CD4-positive, alpha-beta T cell treated with Interleukin-15 for 1 hour (primary cell): Measurements from ENCODE around the gene ITCH.

ENCODE experiments used
- DNase-seq: peaks from one replicate; pipeline ENCODE4 v3.0.0-alpha.2; 2020

The ITCH gene

DNA sequence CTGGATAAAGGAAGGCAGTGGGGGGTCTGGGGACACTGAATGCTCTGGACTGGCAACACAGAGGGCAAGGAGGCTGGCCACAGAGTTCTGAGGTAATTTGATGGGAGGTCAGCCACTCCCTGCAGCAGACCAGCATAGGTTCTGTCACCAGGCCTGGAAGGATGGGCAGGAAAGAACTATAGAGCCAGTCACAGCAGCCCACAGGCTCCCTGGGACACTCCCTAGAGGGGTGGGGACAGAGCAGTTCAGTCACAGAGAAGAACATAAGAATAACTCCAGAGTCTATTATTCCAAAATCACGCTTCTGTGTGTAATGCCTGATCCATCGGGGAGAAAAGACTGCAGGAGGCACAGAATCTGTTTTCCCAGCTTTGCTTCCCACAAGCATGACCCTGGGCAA, 172.8 kb downstream of the ITCH start:
- DNase-seq = no peak

DNA sequence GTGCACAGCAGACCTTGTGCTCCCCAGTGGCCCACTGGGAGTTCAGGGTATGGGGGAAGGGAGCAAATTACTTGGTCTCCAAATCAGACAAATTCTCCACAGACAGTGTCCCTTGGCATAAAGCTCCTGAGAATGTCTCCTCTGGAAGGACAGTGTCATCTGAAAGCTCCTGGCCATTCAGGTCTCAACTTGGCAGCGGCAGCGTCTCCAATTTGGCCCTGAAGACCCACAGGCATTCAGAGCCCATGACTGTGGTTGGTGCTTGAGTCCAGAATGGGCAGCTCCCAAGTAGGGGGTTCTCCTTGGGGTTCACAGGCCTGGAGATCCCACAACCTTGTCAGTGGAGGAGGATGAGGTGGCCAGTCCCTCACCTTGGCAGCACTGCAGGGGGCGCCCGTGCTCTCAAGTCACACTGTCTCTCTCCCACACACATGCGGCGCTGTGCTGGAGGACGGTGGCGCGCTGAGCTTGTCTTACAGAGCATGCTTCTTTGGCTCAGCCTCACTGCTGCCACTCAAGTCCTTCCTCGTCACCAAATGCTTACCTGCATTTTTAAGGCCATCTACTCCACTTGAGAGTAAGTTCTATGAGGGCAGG, 173.8 kb downstream of the ITCH start:
- no peak for DNase-seq

DNA sequence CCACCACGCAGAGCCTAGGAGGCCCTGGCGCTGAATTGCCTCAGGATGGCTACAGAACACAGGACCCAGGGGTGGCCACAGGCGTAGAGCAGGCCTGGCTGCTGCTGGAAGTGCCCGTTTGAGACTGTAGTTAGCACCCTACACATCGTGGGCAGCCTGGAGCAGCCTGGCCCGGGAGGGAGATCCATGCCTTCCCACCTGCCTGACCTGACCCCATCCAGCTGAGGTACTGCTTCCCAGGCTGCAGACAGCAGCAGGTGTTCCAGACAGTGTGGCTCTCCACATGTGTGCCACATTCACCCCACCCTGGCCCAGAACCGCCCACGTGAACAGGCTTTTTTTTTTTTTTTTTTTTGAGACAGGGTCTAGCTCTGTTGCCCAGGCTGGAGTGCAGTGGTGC, 174.6 kb downstream of the ITCH start:
- DNase-seq = no peak

DNA sequence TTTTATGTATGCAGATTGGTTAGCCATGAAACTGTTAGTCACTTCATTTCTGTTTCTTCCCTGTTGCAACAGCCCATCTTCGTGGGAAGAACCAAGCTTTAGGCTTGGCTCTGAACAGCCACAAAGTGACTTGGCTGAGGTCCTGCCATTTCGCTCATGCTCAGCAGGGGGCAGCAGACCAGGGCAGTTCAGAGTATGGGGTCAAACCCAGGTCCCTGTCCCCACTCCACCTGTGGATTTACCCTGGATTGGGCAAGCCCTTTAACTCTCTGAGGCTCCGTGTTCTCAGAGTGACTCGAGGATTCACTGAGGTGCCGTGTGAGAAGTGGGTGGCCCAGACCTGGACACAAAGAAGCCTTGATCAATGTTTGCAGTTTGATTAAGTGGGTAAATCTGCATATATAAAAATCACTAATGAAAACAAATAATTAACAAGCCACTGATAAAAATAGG, 175.6 kb downstream of the ITCH start:
- DNase-seq = peak; percentile 41

DNA sequence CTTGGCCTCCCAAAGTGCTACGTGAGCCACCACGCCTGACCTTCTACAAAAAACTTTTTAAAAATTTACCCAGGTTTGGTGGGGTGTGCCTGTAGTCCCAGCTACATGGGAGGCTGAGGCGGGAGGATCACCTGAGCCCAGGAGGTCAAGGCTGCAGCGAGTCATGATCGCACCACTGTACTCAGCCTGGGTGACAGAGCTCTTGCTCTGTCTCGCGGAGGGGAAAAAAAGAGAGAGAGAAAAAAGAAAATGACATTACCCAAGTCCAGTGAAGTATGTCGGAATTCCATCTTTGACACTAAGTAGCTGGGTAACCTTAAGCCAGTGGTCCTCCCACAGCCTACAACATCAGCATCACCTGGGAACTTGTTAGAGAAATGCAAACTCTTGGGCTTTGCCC, 176.7 kb downstream of the ITCH start:
- DNase-seq = no peak

DNA sequence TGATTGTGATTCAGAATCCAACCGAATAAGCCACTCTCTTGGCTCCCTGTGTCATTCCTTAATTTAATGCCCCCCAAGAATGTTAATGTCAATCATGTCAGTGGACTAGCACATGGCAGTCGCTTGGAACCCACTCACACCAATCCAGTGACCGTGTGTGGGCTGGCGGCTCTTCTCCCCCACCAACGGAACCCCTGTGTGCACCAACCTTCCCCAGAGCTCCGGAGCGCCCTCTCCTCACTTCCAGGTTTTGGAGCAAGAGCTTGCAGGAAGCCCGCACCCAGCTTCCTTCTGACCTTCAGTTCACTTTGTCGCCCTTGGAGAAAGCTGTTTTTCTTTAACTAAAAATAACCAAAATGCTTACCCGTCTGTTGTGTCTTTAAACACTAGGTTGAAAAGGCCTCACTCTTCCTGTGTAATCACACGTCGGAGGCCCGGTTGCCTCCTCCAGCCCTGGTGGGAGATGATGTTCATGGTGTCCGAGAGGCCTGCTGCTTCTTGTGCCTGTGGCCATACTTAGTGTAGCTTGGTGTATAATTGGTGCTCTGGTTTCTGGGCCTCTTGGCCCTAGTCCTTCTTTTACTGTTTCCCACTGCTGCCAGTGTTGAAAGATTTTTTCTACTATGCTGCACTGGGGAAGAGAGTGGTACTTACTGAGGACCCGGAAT, 177.7 kb downstream of the ITCH start:
- no peak for DNase-seq

DNA sequence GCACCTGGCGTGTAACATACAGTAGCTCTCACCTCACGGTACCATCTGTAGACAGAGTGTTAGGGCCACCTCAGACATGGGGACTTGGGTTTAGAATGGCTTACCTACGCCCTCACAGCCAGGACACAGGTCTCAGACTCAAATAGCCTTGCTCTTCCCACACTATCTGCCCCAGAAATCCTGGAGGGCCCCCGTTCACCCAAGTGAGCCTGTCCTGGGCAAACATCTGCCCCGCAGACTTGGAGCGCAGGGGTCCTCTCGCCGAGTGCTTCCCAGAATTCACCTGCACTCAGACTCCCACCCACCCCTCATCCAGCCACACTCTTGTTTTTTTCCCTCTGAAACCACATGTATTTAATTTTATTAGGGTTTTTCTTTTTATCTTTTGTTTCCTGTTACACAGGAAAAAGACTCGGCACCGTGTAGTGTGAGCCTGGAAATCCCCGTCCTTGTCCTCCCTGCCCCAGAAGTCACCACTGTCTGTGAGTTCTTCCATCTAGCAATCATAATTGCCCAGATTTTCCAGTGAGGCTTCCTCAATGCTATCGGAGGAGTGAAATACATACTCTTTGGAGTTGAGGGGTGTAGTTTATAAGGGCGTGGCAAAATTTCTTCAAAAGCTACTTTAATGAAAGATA, 178.3 kb downstream of the ITCH start:
- DNase-seq = no peak

DNA sequence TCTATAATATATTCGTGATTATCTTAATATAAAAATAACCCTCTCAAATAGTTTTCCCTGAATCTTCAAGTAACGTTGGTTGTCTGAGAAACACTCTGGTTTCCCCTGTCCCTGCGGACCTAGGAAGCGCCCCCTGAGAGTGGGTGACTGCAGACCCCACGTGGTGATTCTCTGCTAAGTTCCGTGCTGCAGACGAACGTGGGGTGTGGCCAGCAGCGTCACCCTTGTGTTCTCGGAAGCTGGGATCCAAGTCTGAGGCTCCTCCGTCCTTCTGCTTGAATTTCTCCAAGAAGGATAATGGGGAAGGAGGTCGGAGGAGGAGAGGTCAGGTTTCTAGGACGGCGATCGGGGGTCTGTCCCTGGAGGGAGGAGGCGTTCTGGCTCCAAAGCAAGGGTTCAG, 178.8 kb downstream of the ITCH start:
- no peak for DNase-seq

DNA sequence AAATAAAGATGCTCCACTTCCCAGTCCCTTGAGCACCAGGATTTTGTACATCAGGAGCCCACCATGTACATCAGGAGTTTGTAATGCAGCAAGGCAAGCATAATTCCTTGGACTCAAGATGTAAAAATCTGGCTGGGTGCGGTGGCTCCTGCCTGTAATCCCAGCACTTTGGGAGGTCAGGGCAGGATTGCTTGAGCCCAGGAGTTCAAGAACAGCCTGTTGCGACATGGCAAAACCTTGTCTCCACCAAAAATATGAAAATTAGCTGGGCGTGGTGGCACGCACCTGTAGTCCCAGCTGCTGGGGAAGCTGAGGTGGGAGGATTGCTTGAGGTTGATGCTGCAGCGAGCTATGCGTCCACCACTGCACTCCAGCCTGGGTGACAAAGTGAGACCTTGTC, 179.4 kb downstream of the ITCH start:
- DNase-seq = no peak

DNA sequence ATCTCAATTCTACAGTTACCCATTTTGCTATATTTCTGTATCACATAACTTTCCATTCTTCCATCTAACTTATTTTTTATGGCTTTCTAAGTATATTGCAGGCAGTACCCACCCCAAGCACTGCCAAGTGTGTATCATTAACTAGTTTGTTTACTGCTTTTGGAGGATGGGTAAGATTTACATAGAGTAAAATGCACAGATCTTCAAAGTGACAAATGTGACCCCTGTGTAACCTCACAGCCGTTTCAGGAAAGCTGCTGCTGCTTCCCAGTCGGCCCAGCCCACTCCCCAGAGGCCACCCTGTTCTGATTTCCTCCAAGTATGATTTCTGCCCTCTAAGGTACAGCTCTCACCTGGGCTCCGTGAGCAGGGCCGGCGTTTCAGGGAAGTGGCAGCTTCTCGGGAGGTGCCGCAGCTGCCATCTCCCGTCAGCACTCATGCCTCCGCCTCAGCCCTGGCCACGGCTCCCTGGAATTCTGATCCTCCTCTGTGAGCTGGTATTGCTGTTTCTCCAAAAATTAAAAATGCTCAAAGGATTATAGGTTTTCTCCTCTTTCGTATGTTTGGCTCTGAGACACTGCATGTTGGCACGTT, 180.5 kb downstream of the ITCH start:
- DNase-seq = no peak

DNA sequence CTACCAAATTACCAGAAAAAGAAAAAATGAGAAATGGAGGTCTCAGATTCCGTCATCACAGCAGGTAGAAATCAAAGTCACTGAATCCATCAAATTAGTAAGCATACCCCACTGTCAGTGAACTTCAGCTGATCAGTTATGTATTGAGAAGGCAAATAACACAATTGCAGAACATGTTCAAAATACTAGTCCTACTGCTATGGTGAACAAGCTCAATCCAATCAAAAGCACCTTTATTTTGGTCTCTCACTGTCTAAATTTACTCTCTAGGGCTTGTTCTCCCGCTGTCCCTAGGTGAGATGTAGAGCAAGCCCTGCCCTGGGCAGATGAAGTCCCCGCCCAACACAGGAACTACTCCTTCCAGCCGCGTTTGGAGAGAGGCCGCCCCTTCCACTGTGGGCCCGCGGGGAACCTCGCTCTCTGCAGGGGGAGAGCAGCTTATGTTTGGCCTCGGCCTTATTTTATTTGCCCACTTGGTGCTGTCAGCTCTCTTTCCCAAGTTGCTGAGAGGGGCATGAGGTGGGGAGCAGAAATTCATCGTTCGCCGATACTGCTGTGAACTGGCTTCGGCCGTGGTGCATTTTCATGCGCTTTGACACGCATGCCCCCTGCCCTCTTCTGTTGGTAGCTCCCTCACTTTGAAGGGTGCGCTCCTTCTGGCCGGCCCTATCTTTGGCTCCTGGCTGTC, 181.2 kb downstream of the ITCH start:
- no peak for DNase-seq

DNA sequence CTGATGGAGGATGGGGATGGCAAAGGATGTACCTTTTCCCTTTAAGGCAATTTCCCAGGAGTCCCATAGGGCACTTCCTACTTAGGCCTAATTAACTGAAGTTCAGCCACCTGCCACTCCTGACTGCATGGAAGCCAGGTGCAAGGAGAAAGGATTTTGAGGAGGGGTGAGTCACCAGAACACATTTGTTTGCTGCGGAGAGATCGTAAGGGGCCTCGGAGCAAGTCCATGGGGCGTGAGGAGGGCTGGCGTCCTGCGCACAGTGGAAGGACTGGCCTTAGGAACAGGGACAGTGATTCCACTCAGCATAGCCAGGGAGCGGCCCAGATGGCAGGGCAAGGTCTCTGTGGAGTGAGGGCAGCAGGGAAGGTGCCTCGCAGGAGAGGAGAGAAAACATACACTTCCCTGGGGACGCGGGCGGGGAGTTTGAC, 183.7 kb downstream of the ITCH start:
- DNase-seq = no peak

DNA sequence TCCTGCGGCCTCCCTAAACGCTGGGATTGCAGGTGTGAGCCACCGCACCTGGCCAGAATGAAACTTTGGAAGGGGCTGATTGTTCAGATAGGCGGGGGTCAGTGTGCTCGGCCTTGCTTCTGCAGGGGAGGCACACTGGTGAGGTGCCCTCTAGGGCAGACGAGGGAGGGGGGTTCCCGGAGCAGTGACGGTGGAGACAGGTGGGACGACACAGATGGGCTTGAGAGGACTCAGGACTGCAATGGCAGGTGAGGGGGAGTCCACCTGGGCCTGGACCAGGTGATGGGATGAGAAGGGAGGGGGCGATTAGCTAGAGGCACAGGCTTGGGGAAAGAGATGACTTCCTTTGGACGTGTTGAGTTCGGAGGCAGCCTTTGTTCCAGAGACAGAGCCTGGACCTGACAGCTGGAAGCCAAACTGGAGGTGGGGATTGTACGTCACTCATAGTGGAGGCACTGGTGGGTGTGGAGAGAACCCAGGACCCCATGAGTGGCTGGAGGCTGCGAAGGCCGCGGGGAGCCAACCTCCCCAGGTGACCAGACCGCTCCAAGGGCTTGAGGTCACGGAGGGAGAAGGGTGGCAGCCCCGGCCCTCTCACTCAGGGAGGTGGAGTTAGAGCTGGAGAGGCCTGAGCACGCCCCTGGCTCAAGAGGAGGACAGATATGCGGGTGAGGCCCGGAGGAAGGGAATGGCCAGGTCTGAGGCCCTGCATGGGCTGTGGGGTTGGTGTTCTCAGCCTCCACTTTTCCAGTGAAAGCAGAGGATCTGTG, 185.0 kb downstream of the ITCH start:
- DNase-seq = no peak

DNA sequence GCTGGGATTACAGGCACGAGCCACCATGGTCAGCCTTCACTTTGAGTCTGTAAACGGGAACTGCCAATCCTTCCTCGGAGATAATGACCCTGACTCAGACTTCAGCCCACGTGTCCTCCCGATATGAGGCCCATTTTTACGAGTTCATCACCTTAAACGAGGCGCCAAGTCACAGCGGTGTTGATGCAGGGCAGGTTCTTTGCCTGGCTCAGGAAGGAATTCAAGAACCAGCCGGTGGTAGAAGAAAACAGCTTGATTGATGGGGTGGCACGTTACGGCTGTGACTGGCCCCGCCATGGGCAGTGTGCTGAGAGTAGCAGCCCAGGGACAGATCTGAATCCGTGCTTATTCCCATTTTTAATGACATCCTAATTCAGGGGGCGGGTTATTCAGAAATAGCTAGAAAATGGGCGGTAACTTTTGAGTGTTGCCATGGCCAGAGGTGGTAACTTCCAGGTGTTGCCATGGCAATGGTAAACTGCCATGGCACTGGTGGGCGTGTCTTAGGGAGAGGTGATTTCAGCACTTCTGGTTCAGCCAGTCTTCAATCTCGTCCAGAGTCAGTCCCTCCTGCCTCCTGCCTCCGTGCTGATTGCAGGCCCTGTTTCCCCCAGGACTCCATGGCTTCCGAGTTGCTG, 186.3 kb downstream of the ITCH start:
- no peak for DNase-seq

DNA sequence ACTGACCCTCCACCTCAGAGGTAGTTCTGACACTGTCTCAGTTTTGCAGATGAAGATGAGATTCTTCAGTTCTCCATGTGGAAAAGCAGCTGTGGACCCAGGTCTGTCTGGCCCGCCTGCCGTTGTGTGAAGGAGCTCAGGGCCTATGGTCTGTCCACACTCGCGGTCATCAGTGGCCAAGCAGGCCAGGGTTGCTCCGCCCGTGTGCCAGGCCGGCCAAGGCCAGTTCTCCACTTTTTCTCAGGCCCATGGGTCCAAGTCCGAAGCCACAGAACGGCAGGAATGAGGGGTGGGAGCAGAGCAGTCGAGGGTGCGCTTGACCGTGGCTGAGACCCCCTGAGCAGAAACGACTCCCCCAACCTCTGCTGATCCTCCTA, 186.8 kb downstream of the ITCH start:
- no peak for DNase-seq

DNA sequence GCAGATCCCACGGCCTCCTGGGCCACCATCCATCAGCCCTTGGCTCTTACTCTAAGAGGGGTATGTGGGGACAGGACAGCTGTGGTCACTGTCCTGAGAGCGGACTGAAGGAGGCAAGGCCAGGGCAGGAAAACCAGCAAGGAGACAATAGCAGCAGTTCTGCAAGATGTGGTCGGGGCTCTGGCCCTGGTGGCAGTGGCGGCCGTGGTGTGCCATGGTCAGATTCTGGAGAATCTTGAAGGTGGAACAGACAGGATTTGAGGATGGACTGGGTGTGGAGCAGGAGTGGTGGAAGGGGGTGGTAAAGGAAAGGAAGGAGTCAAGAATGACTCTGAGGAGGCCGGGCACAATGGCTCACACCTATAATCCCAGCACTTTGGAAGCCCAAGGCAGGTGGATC, 189.5 kb downstream of the ITCH start:
- DNase-seq = no peak

DNA sequence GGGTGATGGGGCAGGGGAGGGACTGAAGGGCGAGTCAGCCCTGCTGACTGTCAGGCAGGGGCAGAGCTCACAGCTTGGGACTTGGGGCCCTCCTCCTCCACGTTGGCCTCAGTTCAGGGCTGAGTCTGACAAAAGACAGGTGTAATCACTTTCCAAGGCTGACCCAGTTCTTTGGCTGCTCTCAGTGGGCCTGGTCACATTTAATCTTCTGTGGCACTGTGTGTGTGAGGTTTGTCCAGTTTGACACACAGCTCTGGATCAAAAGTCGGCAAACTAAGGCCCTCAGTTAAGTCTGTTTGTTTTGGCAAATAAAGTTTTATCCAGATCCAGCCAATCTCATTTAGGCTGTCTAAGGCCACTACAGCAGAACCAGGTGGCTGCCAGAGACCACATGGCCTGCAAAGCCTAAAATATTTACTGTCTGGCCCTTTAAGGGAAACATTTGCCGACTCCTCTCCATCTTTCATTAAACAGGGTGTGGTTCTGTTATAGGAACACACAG, 190.3 kb downstream of the ITCH start:
- DNase-seq = no peak

DNA sequence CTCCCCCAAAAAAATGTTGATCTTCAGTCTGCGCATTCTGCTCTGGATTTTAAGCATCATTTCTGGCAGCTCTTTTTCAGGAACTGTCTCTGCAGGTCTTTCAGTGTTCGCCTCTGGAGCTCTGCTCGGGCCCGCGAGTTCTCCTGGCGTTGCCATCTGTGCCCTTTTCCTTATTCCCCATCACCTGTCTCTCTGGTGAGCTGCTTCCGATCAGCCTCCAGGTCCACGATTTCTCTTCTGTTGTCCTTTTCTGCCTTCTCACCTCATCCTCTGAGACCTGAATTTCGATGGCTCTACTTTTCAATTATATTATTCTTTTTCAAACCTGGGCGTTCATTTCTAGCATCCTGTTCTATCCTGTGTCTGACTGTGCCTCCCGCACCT, 194.9 kb downstream of the ITCH start:
- no peak for DNase-seq

DNA sequence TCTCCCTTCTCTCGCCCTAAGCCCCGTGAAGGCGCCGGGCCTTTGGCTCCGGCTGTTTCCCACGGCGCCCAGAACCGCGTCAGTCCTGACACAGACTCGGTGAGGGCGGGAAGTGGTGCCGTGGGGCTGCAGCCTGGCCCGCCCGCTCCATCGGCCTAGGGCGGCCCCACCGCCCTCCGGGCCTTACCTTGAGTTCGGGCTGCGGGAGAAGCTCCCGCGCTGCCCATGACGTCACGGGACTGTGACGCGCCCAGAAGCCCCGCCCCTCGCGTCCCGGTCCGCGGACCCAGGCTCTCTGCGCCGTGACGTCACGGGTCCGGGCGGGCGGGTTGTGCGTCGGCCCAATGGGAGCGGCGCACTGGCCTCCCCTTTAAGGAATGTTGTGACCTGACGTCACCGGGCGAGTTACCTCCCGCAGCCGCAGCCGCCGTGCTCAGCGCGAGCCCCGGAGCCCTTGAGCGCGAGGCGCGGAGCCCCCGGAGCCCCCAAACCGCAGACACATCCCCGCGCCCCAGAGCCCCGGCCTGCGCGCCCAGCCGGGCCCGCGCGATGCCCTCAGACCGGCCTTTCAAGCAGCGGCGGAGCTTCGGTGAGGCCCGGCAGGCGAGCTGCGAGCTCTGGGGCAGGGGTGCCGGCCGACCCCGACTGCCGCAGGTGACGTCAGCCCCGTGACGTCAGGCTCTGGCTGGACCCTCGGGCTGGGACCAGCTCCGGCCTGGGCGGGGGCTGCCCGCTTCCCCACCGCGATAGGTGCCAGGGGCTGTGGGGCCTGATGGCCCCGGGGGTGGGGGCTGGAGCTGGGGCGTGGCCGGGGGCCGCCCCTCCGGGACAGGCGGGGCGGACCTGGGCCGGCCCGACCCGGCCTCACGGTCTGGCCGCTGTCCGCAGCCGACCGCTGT, 195.5 kb downstream of the ITCH start, which contains the start of gene MAP1LC3A:
Gene MAP1LC3A (plus strand): TSS at position 399 of the 899 bp plus-strand sequence. CDS start 151 bp downstream, at position 550.
- peak; percentile 97 for DNase-seq

DNA sequence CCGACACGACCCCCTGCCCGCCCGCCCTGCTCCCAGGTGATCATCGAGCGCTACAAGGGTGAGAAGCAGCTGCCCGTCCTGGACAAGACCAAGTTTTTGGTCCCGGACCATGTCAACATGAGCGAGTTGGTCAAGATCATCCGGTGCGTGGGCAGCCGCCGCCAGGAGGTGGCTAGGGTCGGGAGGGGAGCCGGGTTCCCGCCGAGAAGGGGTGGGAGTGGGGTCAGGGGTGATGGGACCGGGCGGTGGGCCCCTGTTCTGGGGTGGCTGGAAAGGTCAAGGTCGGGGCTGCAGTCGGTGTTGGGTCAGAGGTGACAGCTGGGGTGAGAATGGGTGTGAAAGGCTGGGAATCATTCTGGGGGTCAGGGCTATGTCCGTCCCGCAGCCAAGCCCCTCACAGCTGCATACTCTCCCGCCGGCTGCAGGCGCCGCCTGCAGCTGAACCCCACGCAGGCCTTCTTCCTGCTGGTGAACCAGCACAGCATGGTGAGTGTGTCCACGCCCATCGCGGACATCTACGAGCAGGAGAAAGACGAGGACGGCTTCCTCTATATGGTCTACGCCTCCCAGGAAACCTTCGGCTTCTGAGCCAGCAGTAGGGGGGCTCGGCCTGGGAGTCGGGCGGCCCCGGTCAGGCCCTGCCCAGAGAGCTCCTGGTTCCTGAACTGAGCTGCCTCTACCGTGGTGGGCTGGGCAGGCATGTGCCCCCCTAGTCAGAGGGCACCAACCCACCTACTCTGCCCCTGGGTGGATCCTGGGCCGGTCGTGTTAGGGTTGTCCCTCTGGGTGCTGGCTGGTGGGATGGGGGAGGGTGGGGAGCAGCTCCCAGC, 196.5 kb downstream of the ITCH start:
- DNase-seq = no peak
